HG02642 (cell line): Measurements from ENCODE around the gene SLC33A1.

Experiments used
- ATAC-seq: cut with Tn5 transposase; IDR thresholded peaks from one replicate; pipeline ENCODE4 v1.9.1; 2021; ENCODE audit warnings: mild to moderate bottlenecking; ENCODE audit not compliant: unreplicated experiment, poor library complexity

The SLC33A1 gene

GRCh38 chr3:155804323-155804722 is 49.9 kb downstream of the SLC33A1 start:
- no peak for ATAC-seq

DNA sequence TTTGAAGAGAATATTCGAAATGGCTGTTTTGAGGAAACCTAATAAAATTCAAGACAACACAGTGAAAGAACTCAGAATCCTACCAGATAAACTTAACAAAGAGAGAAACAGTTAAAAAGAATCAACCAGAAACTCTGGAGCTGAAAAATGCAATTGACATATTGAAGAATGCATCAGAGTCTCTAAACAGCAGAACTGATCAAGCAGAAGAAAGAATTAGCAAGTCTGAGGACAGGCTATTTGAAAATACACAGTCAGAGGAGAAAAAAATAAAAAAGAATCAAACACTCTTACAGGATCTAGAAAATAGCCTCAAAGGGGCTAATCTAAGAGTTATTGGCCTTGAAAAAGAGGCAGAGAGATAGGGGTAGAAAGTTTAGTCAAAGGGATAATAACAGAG is 61.7 kb downstream of the SLC33A1 start:
- ATAC-seq, result no peak

GRCh38 chr3:155791190-155791589 is 63.0 kb downstream of the SLC33A1 start:
- ATAC-seq, result no peak

DNA sequence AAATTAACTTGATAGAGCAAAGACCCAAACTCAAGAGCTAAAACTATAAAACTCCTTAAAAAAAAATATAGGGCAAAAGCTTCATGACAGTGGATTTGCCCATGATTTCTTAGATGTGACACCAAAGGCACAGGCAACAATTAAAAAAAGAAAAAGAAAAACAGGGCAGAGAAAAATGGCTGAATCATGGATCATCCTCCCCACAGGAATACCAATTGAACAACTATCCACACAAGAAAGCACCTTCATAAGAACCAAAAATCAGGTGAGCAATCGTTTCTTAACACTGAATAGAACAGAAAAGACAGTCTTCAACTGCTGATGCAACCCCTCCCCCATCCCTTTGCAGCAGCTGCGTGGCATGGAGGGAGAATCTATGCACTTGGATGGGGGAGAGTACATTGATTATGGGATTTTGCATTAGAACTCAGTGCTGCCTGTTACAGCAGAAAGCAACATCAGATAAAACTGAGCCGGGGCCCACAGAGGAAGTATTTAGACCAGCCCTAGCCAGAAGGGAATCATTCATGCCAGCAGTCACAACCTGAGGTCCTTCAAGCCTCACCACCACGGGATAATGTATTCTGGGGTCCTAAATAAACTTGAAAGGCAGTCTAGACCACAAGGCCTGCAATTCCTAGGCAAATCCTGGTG is 63.8 kb downstream of the SLC33A1 start:
- no peak for ATAC-seq

GRCh38 chr3:155785662-155786295 is 68.4 kb downstream of the SLC33A1 start:
- no peak for ATAC-seq

- no peak for ATAC-seq
Observed at GRCh38 chr3:155782390-155782953, 71.8 kb downstream of the SLC33A1 start.

- ATAC-seq, result no peak
Observed at GRCh38 chr3:155780291-155780690, 73.9 kb downstream of the SLC33A1 start.

- no peak for ATAC-seq
Observed at GRCh38 chr3:155778462-155778861, 75.8 kb downstream of the SLC33A1 start.

GRCh38 chr3:155772801-155773200 is 81.4 kb downstream of the SLC33A1 start:
- no peak for ATAC-seq

- ATAC-seq, result no peak
Observed at GRCh38 chr3:155771126-155771525, 83.1 kb downstream of the SLC33A1 start.
